ENCODE results near the gene HM13. TPM values are rescaled to one million over a fixed set of nuclear protein-coding genes. Genes with fewer than 3 reads are reported as not detected.
"Not testable (repeated sequence)": the region's sequence is repeated elsewhere in the genome, so short reads cannot be mapped to it uniquely, and the experiment has no call there.

The HM13 gene
- total RNA-seq, 1 donor from 2014 or later: 27.8 TPM

GRCh38 chr20:31612271-31612640, 98.0 kb downstream of the HM13 start:
- DNase-seq: not testable (repeated sequence)

- no peak for DNase-seq
These were observed 101.2 kb downstream of the HM13 start for GRCh38 chr20:31615416-31615815.

GRCh38 chr20:31617432-31618104, 103.3 kb downstream of the HM13 start:
- DNase-seq: no peak

Small RNAs within 50 kb of the gene (small RNA-seq; reads per million reads assigned to genes)
- gene MIR3193: not detected

Other genes starting within 250 kb of the HM13 start
- gene DEFB116, start 205.9 kb upstream of the HM13 start, total RNA-seq: not detected
- gene DEFB118, start 145.8 kb upstream of the HM13 start, total RNA-seq: not detected
- gene DEFB119, start 123.9 kb upstream of the HM13 start, total RNA-seq: not detected
- gene DEFB121, start 108.2 kb upstream of the HM13 start, total RNA-seq: not detected
- not detected for gene DEFB123, start 73.8 kb upstream of the HM13 start, total RNA-seq
- gene DEFB124, start 39.3 kb upstream of the HM13 start, total RNA-seq: not detected
- gene REM1, start 39.2 kb upstream of the HM13 start, total RNA-seq: not detected
- 66.9 TPM for gene ID1, start 90.8 kb downstream of the HM13 start, total RNA-seq
- not detected for gene COX4I2, start 123.5 kb downstream of the HM13 start, total RNA-seq
- 42.6 TPM for gene BCL2L1, start 208.4 kb downstream of the HM13 start, total RNA-seq
- 5.8 TPM for gene TPX2, start 224.8 kb downstream of the HM13 start, total RNA-seq

Data from occipital lobe (tissue), 3 donors.